Cardiac fibroblast (primary cell): ENCODE data around the gene KRTAP6-3.
A peak's percentile ranks its signal among the peaks of the same experiment; 100 is the strongest.

Source experiments
- DNase-seq, 2 donors: peaks; one replicate each; pipeline versions ENCODE4 v3.0.0 to v3.0.0-alpha.2; 2010; ENCODE audit warnings: low read depth in 2 of 2
- H3K4me3 ChIP-seq, 2 donors: replicated peaks in 1 of 2; 1 replicate in 1 of 2; 2 replicates in 1 of 2; pipeline ENCODE4 v1.5.1; 2011; ENCODE audit warnings: low read depth in 2 of 2, low read length in 2 of 2, mild to moderate bottlenecking in 2 of 2, moderate library complexity in 1 of 2
- CTCF ChIP-seq: IDR thresholded peaks from one replicate; pipeline ENCODE4 v1.5.1; 2011; ENCODE audit warnings: low read depth, mild to moderate bottlenecking, low read length, inconsistent platforms

Gene KRTAP6-3

GRCh38 chr21:30620522-30620921 lies 28.3 kb downstream of the KRTAP6-3 start, which contains the start of gene KRTAP20-4:
Gene KRTAP20-4, plus strand, starts transcription at chr21:30620627.
- TF ChIP-seq CTCF: no peak
- H3K4me3 ChIP-seq: no peak within 1 kb of the TSS
- DNase-seq: no peak

GRCh38 chr21:30623362-30623761 lies 31.1 kb downstream of the KRTAP6-3 start:
- no peak for DNase-seq
- no peak overlapping the region for H3K4me3 ChIP-seq
- no peak for TF ChIP-seq CTCF

DNA sequence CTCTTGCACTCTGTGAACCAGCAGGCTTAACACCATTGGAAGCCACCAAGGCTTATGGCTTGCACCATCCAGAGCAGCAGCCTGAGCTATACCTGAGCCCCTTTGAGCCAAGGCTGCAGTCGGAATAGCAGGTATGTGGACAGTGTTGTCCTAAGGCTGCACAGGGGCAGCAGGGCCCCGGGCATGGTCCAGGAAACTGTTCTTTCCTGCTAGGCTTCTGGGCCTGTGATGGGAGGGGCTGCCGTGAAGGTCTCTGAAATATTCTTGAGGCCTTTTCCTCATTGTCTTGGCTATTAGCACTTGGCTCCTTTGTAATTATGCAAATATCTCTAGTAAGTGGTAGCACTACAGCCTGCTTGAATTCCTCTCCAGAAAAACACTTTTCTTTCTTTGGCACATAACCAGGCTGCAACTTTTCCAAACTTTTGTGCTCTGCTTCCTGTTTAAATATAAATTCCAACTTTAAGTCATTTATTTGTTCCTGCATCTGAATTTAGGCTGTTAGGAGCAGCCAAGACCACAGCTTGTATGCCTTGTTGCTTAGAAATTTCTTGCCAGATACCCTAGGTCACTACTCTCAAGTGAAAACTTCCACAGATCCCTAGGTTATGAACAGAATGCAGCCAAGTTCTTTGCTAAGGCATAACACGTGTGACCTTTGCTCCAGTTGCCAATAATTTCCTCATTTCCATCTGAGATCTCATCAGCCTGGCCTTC lies 33.4 kb downstream of the KRTAP6-3 start:
- TF ChIP-seq CTCF: no peak
- DNase-seq: no peak
- H3K4me3 ChIP-seq: no peak overlapping the region

DNA sequence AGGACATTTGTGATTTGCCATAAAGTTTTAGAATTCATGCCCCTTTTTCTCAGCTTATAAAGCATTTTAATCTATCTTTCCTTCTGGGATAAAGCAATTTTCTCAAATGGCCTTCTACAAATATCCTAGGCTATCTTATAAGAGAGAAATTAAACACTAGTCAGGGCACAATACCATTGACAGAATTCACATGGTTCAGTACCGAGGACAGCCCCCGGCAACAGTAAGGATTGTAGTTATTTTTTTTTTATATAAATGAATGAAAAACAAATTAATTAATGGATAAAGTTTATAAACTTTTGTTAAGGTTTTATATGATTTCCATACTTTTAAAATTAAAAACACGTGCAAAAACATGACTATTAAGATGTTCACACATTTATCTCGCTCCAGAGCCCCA lies 35.9 kb downstream of the KRTAP6-3 start:
- H3K4me3 ChIP-seq: no peak overlapping the region
- TF ChIP-seq CTCF: no peak
- no peak for DNase-seq

DNA sequence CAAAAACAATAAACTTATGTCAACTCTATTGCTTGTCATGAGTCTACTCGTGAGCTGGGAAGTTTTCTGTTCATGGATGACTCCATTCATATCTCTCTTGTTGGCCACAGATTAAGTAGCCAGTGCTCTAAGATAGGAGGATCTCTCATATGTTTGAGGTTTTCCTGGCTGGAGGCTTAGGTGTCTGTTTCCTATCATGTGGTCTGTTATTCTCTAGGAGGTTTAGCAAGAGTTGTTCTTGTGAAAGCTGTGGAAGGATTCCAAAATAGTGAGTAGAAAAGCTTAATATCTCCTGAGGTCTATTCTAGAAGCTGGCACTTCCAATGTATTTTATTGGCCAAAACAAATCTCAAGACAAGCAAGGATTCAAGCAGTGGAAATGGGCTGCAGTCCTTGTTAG lies 37.0 kb downstream of the KRTAP6-3 start:
- TF ChIP-seq CTCF: no peak
- DNase-seq: peak in 1 of 2 donors; percentile 0
- no peak overlapping the region for H3K4me3 ChIP-seq

DNA sequence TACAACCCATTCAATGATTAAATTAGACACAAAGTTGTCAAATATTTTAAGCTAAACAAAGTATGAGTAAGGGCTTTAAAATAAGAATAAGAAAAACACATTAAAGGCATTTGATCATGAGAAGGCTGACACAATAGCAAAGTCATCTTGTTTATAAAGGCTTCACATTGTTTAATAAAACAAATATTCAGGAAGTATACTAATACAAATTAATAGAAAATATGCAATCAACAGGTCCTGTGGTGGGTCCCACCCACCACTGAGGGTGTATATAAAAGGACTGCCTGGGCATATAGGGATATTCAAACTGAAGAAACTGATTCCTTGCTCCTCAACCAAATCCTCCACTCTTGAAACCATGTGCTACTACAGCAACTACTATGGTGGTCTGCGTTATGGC lies 42.7 kb downstream of the KRTAP6-3 start, which contains the start of gene KRTAP20-2:
Gene KRTAP20-2, plus strand, starts transcription at position 301 of the 400 bp plus-strand sequence. Its CDS starts 58 bp downstream, at position 359.
- TF ChIP-seq CTCF: no peak
- no peak for DNase-seq
- H3K4me3 ChIP-seq: no peak within 1 kb of the TSS
